HCT116 (cell line): ENCODE results near the gene UQCRC1. TPM values are rescaled to one million over a fixed set of nuclear protein-coding genes. Genes with fewer than 3 reads are reported as not detected.

Experiments used
- ATAC-seq: fragments of 200-7000 bp; cut with Tn5 transposase; 2 replicates; pipeline ENCODE4 v1.9.1; 2020; ENCODE audit warnings: mild to moderate bottlenecking, moderate library complexity
- BruUV-seq: library from RNA; stranded (reverse); fragments of 400-500 nt; replicated peaks from 2 replicates; lab custom pipeline; 2021; lab: Mats Ljungman, UMichigan
- CTCF ChIA-PET: fragments of 300-600 bp; sonication (Branson Sonifier 250); formaldehyde crosslinking; loops from one replicate; lab custom pipeline; 2021; ENCODE audit warnings: antibody characterized with exemption; lab: Charles Lee
- POLR2A ChIA-PET: fragments of 300-600, 350-600 bp; sonication (Branson Sonifier 250); formaldehyde crosslinking; loops from one replicate; lab custom pipeline; 2021; ENCODE audit warnings: antibody characterized with exemption; lab: Charles Lee
- RAD21 ChIA-PET, 2 experiments: fragments of 300-600 bp; sonication (Branson Sonifier 250); formaldehyde crosslinking; loops; one replicate each; lab custom pipeline; 2023; ENCODE audit warnings: low total read pairs in 2 of 2; ENCODE audit not compliant: uncharacterized antibody in 2 of 2, unreplicated experiment in 2 of 2, low non-redundant PET in 1 of 2; lab: Charles Lee
- DNase-seq: peaks from one replicate; pipeline ENCODE4 v3.0.0-alpha.2; 2010; ENCODE audit warnings: low read depth, low spot score
- H2AFZ ChIP-seq: fragments of 200-600 bp; shearing (Covaris generic), sonication (generic); 2 replicates; pipeline ENCODE4 v1.6.1; 2017; ENCODE audit warnings: low read depth, mixed run types, mixed read lengths, antibody characterized with exemption, low read length; ENCODE audit not compliant: poor library complexity, severe bottlenecking
- H3K27ac ChIP-seq: 2 replicates; pipeline ENCODE4 v1.5.1; 2012; ENCODE audit warnings: low read depth, low read length
- H3K27me3 ChIP-seq: fragments of 200-600 bp; sonication (generic); 2 replicates; pipeline ENCODE4 v1.6.1; 2016; ENCODE audit warnings: mixed run types, low read length, mixed read lengths; ENCODE audit not compliant: insufficient read depth
- H3K36me3 ChIP-seq, 2 experiments: fragments of 200-500 bp in 1 of 2; fragments of 200-600 bp in 1 of 2; sonication (Bioruptor generic) in 1 of 2; sonication (generic) in 1 of 2; 2 replicates each; pipeline versions ENCODE4 v1.5.1 to v1.6.1; 2014 to 2016; ENCODE audit warnings: low read length in 2 of 2, inconsistent platforms in 1 of 2, mixed read lengths in 1 of 2, mixed run types in 1 of 2; ENCODE audit not compliant: insufficient read depth in 2 of 2, control insufficient read depth in 1 of 2
- H3K4me1 ChIP-seq, 2 experiments: fragments of 200-600 bp in 1 of 2; sonication (generic) in 1 of 2; 2 replicates each; pipeline versions ENCODE4 v1.5.1 to v1.6.1; 2012 to 2017; ENCODE audit warnings: low read length in 2 of 2, inconsistent platforms in 1 of 2, mild to moderate bottlenecking in 1 of 2, mixed read lengths in 1 of 2, mixed run types in 1 of 2, moderate library complexity in 1 of 2; ENCODE audit not compliant: insufficient read depth in 2 of 2, control insufficient read depth in 1 of 2
- H3K4me2 ChIP-seq: fragments of 200-600 bp; sonication (generic); 2 replicates; pipeline ENCODE4 v1.6.1; 2017; ENCODE audit warnings: mixed run types, low read length, mixed read lengths
- H3K4me3 ChIP-seq, 2 experiments: fragments of 200-600 bp in 1 of 2; sonication (generic) in 1 of 2; replicated peaks in 1 of 2; 2 replicates each; pipeline ENCODE4 v1.5.1; 2011 to 2016; ENCODE audit warnings: low read length in 2 of 2, control low read depth in 1 of 2, low read depth in 1 of 2, mild to moderate bottlenecking in 1 of 2, mixed read lengths in 1 of 2, mixed run types in 1 of 2
- H3K79me2 ChIP-seq: fragments of 200-600 bp; sonication (generic); 2 replicates; pipeline ENCODE4 v1.6.1; 2017; ENCODE audit warnings: mild to moderate bottlenecking, mixed run types, low read length, moderate library complexity, mixed read lengths; ENCODE audit not compliant: insufficient read depth
- H3K9ac ChIP-seq: fragments of 200-600 bp; sonication (generic); 2 replicates; pipeline ENCODE4 v1.6.1; 2016; ENCODE audit warnings: low read length, mixed read lengths
- H3K9me2 ChIP-seq: fragments of 200-600 bp; sonication (generic), shearing (Covaris generic); 2 replicates; pipeline ENCODE4 v1.6.1; 2017; ENCODE audit warnings: mixed run types, mild to moderate bottlenecking, moderate library complexity; ENCODE audit not compliant: insufficient read depth
- H3K9me3 ChIP-seq, 2 experiments: fragments of 200-500 bp in 1 of 2; fragments of 200-600 bp in 1 of 2; sonication (Bioruptor generic) in 1 of 2; sonication (generic) in 1 of 2; 2 replicates each; pipeline ENCODE4 v1.6.1; 2014 to 2017; ENCODE audit warnings: low read length in 2 of 2, mixed read lengths in 2 of 2, inconsistent platforms in 1 of 2, low read depth in 1 of 2, mild to moderate bottlenecking in 1 of 2, mixed run types in 1 of 2, moderate library complexity in 1 of 2; ENCODE audit not compliant: control insufficient read depth in 1 of 2, insufficient read depth in 1 of 2
- H4K20me1 ChIP-seq: fragments of 200-600 bp; sonication (generic), shearing (Covaris generic); 2 replicates; pipeline ENCODE4 v1.6.1; 2017; ENCODE audit warnings: mixed run types, mild to moderate bottlenecking, moderate library complexity; ENCODE audit not compliant: insufficient read depth
- CEBPB ChIP-seq: IDR thresholded peaks from 2 replicates; pipeline ENCODE4 v1.6.1; 2012; ENCODE audit warnings: low read depth
- EZH2 ChIP-seq: fragments of 200-600 bp; sonication (generic); IDR thresholded peaks from 2 replicates; pipeline ENCODE4 v1.6.1; 2017; ENCODE audit warnings: antibody characterized with exemption, mixed run types
- EZH2phosphoT487 ChIP-seq: fragments of 200-600 bp; IDR thresholded peaks from 2 replicates; pipeline ENCODE4 v1.6.1; 2018; ENCODE audit warnings: antibody characterized with exemption, borderline replicate concordance
- FOSL1 ChIP-seq: IDR thresholded peaks from 2 replicates; pipeline ENCODE4 v1.6.1; 2012; ENCODE audit warnings: low read depth
- JUND ChIP-seq: IDR thresholded peaks from 2 replicates; pipeline ENCODE4 v1.6.1; 2012
- POLR2AphosphoS5 ChIP-seq: IDR thresholded peaks from 2 replicates; pipeline ENCODE4 v1.6.1; 2011; ENCODE audit warnings: mild to moderate bottlenecking, low read depth, low read length, moderate library complexity
- RAD21 ChIP-seq: IDR thresholded peaks from 2 replicates; pipeline ENCODE4 v1.6.1; 2012; ENCODE audit warnings: low read depth, mild to moderate bottlenecking
- YY1 ChIP-seq: IDR thresholded peaks from 2 replicates; pipeline ENCODE4 v1.6.1; 2011; ENCODE audit warnings: low read length, low read depth, moderate library complexity, mild to moderate bottlenecking; ENCODE audit not compliant: insufficient replicate concordance; ENCODE audit errors: extremely low read depth
- ZFX ChIP-seq: fragments of 450-650 bp; IDR thresholded peaks from 2 replicates; pipeline ENCODE4 v1.6.1; 2017
- intact Hi-C: fragments of 100-400 bp; cut with micrococcal nuclease; formaldehyde crosslinking; loops from 2 replicates; pipeline ENCODE4 v1.10.0; 2022
- total RNA-seq: library from RNA; stranded (reverse); gene quantifications from one replicate; pipeline ENCODE4 v1.2.1, GENCODE V29; 2021; ENCODE audit not compliant: unreplicated experiment
- TF ChIP-seq, protein P1 (sequence below): IDR thresholded peaks from 2 replicates; pipeline ENCODE4 v1.6.1; 2011; ENCODE audit warnings: mild to moderate bottlenecking, low read length, moderate library complexity; ENCODE audit not compliant: insufficient replicate concordance; ENCODE audit errors: extremely low read depth
- TF ChIP-seq, protein P2 (sequence below), 3 experiments: fragments of 200-600 bp in 1 of 3; sonication (generic) in 1 of 3; IDR thresholded peaks in 2 of 3; conservative IDR thresholded peaks in 1 of 3; 2 replicates each; pipeline ENCODE4 v1.5.1; 2012 to 2017; ENCODE audit warnings: low read depth in 2 of 3, low read length in 2 of 3, antibody characterized with exemption in 1 of 3, borderline replicate concordance in 1 of 3, control low read depth in 1 of 3, mild to moderate bottlenecking in 1 of 3, mixed read lengths in 1 of 3, mixed run types in 1 of 3, moderate library complexity in 1 of 3; ENCODE audit not compliant: insufficient read depth in 1 of 3
- TF ChIP-seq, protein P3 (sequence below): IDR thresholded peaks from 2 replicates; pipeline ENCODE4 v1.6.1; 2012
- TF ChIP-seq, protein P4 (sequence below): IDR thresholded peaks from 2 replicates; pipeline ENCODE4 v1.6.1; 2012; ENCODE audit warnings: low read depth

The UQCRC1 gene
- total RNA-seq, 1 experiment from 2014 or later, result 318 TPM

DNA sequence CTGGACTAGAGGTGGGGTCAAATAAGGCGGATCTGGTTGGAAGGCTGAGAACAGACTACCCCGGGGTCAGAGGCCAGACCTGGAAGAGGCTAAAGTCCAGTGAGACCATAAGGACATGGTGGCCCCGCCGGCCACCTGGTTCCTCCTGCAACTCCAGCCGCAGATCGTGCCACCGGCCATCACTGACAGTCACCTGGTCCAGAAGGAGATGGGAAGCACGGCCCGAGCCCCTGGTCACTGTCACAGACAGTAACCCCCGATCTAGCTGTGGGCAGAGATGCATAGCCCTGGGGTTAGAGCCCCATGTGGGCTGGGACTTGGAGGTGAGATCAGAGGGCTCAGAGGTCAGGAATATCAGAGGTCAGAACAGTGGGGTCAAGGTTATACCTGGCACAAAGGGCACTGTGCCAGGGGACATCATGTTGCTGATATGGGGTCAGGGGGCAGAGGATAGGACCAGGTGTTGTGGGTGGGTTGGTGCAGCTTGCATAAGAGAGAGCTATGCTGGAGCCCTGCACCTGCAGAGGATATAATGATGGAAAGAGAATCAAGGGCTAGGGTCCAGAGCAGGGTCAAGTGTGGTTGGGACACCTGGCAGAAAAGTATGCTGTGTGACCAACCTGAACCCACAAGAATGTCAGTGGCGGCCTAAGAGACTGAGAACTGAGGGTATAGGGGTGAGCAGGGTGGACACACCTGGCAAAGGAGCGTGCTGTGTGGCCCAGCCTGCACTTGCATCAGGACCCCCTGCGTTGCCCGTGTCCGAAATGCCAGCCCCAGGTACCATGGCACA is 43.7 kb upstream of the UQCRC1 start (continued):
- no peak for TF ChIP-seq YY1
- TF ChIP-seq, protein P1, sequence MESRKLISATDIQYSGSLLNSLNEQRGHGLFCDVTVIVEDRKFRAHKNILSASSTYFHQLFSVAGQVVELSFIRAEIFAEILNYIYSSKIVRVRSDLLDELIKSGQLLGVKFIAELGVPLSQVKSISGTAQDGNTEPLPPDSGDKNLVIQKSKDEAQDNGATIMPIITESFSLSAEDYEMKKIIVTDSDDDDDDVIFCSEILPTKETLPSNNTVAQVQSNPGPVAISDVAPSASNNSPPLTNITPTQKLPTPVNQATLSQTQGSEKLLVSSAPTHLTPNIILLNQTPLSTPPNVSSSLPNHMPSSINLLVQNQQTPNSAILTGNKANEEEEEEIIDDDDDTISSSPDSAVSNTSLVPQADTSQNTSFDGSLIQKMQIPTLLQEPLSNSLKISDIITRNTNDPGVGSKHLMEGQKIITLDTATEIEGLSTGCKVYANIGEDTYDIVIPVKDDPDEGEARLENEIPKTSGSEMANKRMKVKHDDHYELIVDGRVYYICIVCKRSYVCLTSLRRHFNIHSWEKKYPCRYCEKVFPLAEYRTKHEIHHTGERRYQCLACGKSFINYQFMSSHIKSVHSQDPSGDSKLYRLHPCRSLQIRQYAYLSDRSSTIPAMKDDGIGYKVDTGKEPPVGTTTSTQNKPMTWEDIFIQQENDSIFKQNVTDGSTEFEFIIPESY, result no peak
- no peak for TF ChIP-seq RAD21

DNA sequence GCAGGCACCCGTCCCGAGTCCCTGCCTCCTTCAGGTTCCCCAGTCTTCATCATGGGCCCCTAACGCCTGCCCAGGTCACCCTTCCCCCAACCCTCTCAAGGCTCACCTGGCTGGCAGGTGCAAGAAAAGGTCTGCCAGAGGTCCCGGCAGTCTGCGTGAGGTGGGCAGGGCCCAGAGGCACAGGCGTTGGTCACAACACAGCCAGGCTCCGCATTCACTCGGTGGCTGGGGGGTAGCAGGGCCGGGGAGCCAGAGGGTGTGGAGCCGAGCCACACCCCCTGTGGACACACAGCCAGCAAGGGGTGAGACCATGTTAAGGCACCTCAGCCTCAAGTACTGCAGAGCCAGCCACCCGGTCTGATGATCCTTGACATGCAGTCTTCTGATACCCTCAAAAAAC is 42.3 kb upstream of the UQCRC1 start:
- H3K4me2 ChIP-seq, result no peak overlapping the region
- peaks cover 0 to 7% of the 10 kb centered on the region in 2 experiments; a peak in 3 of 4 replicates for H3K4me1 ChIP-seq
- RAD21 ChIA-PET, result no interaction called here
- CTCF ChIA-PET, result interaction anchor here (1.2 kb wide), 1 partner anchor 16 kb away, joined by 3 read pairs; the partner anchor contains the start of gene SLC26A6
- no peak overlapping the region for H2AFZ ChIP-seq
- no peaks in the 10 kb centered on the region for H3K79me2 ChIP-seq
- no peaks in the 10 kb centered on the region for H3K27me3 ChIP-seq
- H3K27ac ChIP-seq, result no peak overlapping the region
- H3K9me2 ChIP-seq, result no peaks in the 10 kb centered on the region
- BruUV-seq, result no TSS peak
- no peak for ATAC-seq
- H3K36me3 ChIP-seq, result no peaks in the 10 kb centered on the region
- no peaks in the 10 kb centered on the region for H3K9me3 ChIP-seq
- H3K9ac ChIP-seq, result no peak overlapping the region
- intact Hi-C loops, result no loop called here
- DNase-seq, result no peak
- no peaks in the 10 kb centered on the region for H4K20me1 ChIP-seq
- POLR2A ChIA-PET, result no interaction called here
- H3K4me3 ChIP-seq, result no peak overlapping the region
- TF ChIP-seq, protein P2, sequence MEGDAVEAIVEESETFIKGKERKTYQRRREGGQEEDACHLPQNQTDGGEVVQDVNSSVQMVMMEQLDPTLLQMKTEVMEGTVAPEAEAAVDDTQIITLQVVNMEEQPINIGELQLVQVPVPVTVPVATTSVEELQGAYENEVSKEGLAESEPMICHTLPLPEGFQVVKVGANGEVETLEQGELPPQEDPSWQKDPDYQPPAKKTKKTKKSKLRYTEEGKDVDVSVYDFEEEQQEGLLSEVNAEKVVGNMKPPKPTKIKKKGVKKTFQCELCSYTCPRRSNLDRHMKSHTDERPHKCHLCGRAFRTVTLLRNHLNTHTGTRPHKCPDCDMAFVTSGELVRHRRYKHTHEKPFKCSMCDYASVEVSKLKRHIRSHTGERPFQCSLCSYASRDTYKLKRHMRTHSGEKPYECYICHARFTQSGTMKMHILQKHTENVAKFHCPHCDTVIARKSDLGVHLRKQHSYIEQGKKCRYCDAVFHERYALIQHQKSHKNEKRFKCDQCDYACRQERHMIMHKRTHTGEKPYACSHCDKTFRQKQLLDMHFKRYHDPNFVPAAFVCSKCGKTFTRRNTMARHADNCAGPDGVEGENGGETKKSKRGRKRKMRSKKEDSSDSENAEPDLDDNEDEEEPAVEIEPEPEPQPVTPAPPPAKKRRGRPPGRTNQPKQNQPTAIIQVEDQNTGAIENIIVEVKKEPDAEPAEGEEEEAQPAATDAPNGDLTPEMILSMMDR (IDR thresholded peaks at IDR 0.05 in 2 of 3, conservative IDR thresholded peaks at IDR 0.05 in 1 of 3; ENCODE audit: borderline replicate concordance in 1 of 3, insufficient read depth in 1 of 3, low read depth in 2 of 3, low read length in 2 of 3), result no peak
- TF ChIP-seq, protein P1, result no peak
- TF ChIP-seq JUND (no peak), EZH2phosphoT487 (no peak), YY1 (no peak), ZFX (no peak), POLR2AphosphoS5 (no peak), EZH2 (no peak), FOSL1 (no peak), CEBPB (no peak), RAD21 (no peak)
- TF ChIP-seq, protein P3, sequence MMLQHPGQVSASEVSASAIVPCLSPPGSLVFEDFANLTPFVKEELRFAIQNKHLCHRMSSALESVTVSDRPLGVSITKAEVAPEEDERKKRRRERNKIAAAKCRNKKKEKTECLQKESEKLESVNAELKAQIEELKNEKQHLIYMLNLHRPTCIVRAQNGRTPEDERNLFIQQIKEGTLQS, result no peak
- TF ChIP-seq, protein P4, sequence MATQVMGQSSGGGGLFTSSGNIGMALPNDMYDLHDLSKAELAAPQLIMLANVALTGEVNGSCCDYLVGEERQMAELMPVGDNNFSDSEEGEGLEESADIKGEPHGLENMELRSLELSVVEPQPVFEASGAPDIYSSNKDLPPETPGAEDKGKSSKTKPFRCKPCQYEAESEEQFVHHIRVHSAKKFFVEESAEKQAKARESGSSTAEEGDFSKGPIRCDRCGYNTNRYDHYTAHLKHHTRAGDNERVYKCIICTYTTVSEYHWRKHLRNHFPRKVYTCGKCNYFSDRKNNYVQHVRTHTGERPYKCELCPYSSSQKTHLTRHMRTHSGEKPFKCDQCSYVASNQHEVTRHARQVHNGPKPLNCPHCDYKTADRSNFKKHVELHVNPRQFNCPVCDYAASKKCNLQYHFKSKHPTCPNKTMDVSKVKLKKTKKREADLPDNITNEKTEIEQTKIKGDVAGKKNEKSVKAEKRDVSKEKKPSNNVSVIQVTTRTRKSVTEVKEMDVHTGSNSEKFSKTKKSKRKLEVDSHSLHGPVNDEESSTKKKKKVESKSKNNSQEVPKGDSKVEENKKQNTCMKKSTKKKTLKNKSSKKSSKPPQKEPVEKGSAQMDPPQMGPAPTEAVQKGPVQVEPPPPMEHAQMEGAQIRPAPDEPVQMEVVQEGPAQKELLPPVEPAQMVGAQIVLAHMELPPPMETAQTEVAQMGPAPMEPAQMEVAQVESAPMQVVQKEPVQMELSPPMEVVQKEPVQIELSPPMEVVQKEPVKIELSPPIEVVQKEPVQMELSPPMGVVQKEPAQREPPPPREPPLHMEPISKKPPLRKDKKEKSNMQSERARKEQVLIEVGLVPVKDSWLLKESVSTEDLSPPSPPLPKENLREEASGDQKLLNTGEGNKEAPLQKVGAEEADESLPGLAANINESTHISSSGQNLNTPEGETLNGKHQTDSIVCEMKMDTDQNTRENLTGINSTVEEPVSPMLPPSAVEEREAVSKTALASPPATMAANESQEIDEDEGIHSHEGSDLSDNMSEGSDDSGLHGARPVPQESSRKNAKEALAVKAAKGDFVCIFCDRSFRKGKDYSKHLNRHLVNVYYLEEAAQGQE, result no peak
